Kidney (tissue), 14 donors: Measurements from ENCODE around the gene CPNE7. TPM values are rescaled to one million over a fixed set of nuclear protein-coding genes. Genes with fewer than 3 reads are reported as not detected.

Experiments
- DNase-seq, 5 donors: peaks; one replicate each; pipeline ENCODE4 v3.0.0-alpha.2; 2013 to 2020
- FAIRE-seq: peaks from 2 replicates; lab custom pipeline; 2012; peaks lifted over from hg19 to GRCh38; lab: Jason Lieb, UNC
- H3K27ac ChIP-seq, 2 donors: one replicate each; pipeline ENCODE4 v1.7.0; 2013; ENCODE audit warnings: low read depth in 2 of 2, low read length in 2 of 2, inconsistent platforms in 1 of 2
- H3K27me3 ChIP-seq: one replicate; pipeline ENCODE4 v1.7.1; 2013; ENCODE audit warnings: low read length, inconsistent platforms; ENCODE audit not compliant: control insufficient read depth, insufficient read depth
- H3K36me3 ChIP-seq, 3 donors: one replicate each; pipeline versions ENCODE4 v1.7.0 to v1.7.1; 2013; ENCODE audit warnings: low read length in 3 of 3, control low read depth in 1 of 3, inconsistent platforms in 1 of 3; ENCODE audit not compliant: insufficient read depth in 3 of 3, control insufficient read depth in 2 of 3
- H3K4me1 ChIP-seq, 3 donors: one replicate each; pipeline versions ENCODE4 v1.7.0 to v1.7.1; 2013; ENCODE audit warnings: low read length in 3 of 3, inconsistent platforms in 1 of 3, low read depth in 1 of 3; ENCODE audit not compliant: control insufficient read depth in 2 of 3, insufficient read depth in 2 of 3
- H3K4me3 ChIP-seq, 3 donors: one replicate each; pipeline versions ENCODE4 v1.7.0 to v1.8.1; 2013; ENCODE audit warnings: low read length in 3 of 3, control low read depth in 1 of 3, inconsistent platforms in 1 of 3
- H3K9ac ChIP-seq, 3 donors: one replicate each; pipeline versions ENCODE4 v1.7.0 to v1.7.1; 2013; ENCODE audit warnings: low read length in 3 of 3, control low read depth in 1 of 3, inconsistent platforms in 1 of 3
- H3K9me3 ChIP-seq, 3 donors: one replicate each; pipeline versions ENCODE4 v1.7.0 to v1.7.1; 2013; ENCODE audit warnings: low read length in 3 of 3, control low read depth in 1 of 3, inconsistent platforms in 1 of 3; ENCODE audit not compliant: control insufficient read depth in 2 of 3, insufficient read depth in 1 of 3
- intact Hi-C: fragments of 100-400 bp; cut with DNase I; formaldehyde crosslinking; loops from one replicate; pipeline ENCODE4 v1.11.1; 2022
- polyA plus RNA-seq: library from polyadenylated mRNA; stranded (reverse); fragments of 350-450 nt; fragmentation: Illumina TruSeq; extraction: RNeasy Lipid Tissue Mini Kit (QIAGEN cat#74804); gene quantifications from one replicate; pipeline ENCODE4 v1.2.3, GENCODE V29; 2014; ENCODE audit warnings: low read depth, low replicate concordance; ENCODE audit not compliant: insufficient read depth
- total RNA-seq: library from RNA; stranded (reverse); fragmentation: NEBNext Ultra II Directional; extraction: Animal tissue kit (Norgen Biotek cat#: 25700); gene quantifications from one replicate; pipeline ENCODE4 v1.2.1, GENCODE V29; 2021
- TF ChIP-seq, protein P1 (sequence below): IDR thresholded peaks from 3 replicates; pipeline ENCODE4 v1.5.1; 2012; ENCODE audit warnings: mild to moderate bottlenecking, moderate library complexity, borderline replicate concordance; ENCODE audit not compliant: insufficient read depth; ENCODE audit errors: extremely low read depth
- donor health status: control.
- donor health status: control.
- donor health status: control.
- donor health status: control.
- donor health status: control.
- donor health status: DM: yes; HTN: yes; CAD: no.
- donor health status: Normal renal cell carcinoma (clear cell type).

Gene CPNE7
- total and polyA plus RNA-seq, 2 donors from 2014 or later, result 1.5 to 13.7 TPM

DNA sequence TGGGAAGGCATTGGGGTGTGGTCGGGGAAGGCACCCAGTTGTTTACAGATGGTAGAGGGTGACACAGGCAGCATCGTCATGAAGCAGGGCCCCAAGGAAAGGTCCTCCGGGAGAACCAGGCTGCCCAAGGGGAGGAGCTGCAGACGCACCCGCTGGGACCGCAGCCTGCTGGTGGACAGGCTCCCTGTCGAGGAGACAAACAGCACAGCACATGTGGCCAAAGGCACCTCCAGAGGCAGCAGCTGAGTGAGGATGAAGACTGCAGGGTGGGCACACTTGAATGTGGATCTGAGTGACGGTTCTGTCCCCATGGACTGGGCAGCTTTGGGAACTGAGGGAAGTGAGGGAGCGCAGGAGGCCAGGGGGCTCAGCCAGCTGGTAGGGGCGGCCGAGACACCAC lies 69.6 kb downstream of the CPNE7 start:
- Histone ChIP-seq H3K4me3 (no peak overlapping the region), H3K9ac (no peak overlapping the region), H3K27me3 (no peaks in the 10 kb centered on the region), H3K36me3 (peaks cover 2 to 12% (median 9%) of the 10 kb centered on the region in 3 donors), H3K9me3 (no peaks in the 10 kb centered on the region), H3K27ac (no peak overlapping the region), H3K4me1 (peaks cover 0 to 4% (median 0%) of the 10 kb centered on the region in 3 donors)
- TF ChIP-seq, protein P1, sequence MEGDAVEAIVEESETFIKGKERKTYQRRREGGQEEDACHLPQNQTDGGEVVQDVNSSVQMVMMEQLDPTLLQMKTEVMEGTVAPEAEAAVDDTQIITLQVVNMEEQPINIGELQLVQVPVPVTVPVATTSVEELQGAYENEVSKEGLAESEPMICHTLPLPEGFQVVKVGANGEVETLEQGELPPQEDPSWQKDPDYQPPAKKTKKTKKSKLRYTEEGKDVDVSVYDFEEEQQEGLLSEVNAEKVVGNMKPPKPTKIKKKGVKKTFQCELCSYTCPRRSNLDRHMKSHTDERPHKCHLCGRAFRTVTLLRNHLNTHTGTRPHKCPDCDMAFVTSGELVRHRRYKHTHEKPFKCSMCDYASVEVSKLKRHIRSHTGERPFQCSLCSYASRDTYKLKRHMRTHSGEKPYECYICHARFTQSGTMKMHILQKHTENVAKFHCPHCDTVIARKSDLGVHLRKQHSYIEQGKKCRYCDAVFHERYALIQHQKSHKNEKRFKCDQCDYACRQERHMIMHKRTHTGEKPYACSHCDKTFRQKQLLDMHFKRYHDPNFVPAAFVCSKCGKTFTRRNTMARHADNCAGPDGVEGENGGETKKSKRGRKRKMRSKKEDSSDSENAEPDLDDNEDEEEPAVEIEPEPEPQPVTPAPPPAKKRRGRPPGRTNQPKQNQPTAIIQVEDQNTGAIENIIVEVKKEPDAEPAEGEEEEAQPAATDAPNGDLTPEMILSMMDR, result no peak
- intact Hi-C loops, result loop anchor here (10.0 kb wide), 1 partner anchor 70 kb away; the partner anchor contains the start of gene CPNE7
- FAIRE-seq (no peak), DNase-seq (no peak)

- intact Hi-C loops, result loop anchor here (10.0 kb wide), 1 partner anchor 71 kb away; the partner anchor contains the start of gene CPNE7
- no peaks in the 10 kb centered on the region for H3K27me3 ChIP-seq
- TF ChIP-seq, protein P1, result no peak
- no peaks in the 10 kb centered on the region for H3K9me3 ChIP-seq
- no peak overlapping the region for H3K27ac ChIP-seq
- FAIRE-seq (no peak), DNase-seq (no peak)
- peaks cover 2 to 12% (median 12%) of the 10 kb centered on the region in 3 donors for H3K36me3 ChIP-seq
- H3K9ac ChIP-seq, result no peak overlapping the region
- no peaks in the 10 kb centered on the region for H3K4me1 ChIP-seq
- no peak overlapping the region for H3K4me3 ChIP-seq
Measured at GRCh38 chr16:89646270-89646669, 70.7 kb downstream of the CPNE7 start.

Other genes starting within 250 kb of the CPNE7 start
- gene ANKRD11, start 85.2 kb upstream of the CPNE7 start, total RNA-seq, result 154 TPM
- 36.2 TPM for gene ANKRD11, start 85.2 kb upstream of the CPNE7 start, polyA plus RNA-seq
- gene SPG7, start 67.4 kb upstream of the CPNE7 start, total RNA-seq, result 108 TPM
- 71.0 TPM for gene SPG7, start 67.4 kb upstream of the CPNE7 start, polyA plus RNA-seq
- gene RPL13, start 15.1 kb upstream of the CPNE7 start, total RNA-seq, result 1,694 TPM
- 3,146 TPM for gene RPL13, start 15.1 kb upstream of the CPNE7 start, polyA plus RNA-seq
- gene DPEP1, start 37.9 kb downstream of the CPNE7 start, total RNA-seq, result 24.2 TPM
- gene DPEP1, start 37.9 kb downstream of the CPNE7 start, polyA plus RNA-seq, result 433 TPM
- 96.1 TPM for gene CHMP1A, start 82.0 kb downstream of the CPNE7 start, total RNA-seq
- gene CHMP1A, start 82.0 kb downstream of the CPNE7 start, polyA plus RNA-seq, result 71.3 TPM
- 16.3 TPM for gene SPATA33, start 82.1 kb downstream of the CPNE7 start, total RNA-seq
- 13.4 TPM for gene SPATA33, start 82.1 kb downstream of the CPNE7 start, polyA plus RNA-seq
- 118 TPM for gene CDK10, start 110.9 kb downstream of the CPNE7 start, total RNA-seq
- gene CDK10, start 110.9 kb downstream of the CPNE7 start, polyA plus RNA-seq, result 82.6 TPM
- 15.1 TPM for gene SPATA2L, start 125.9 kb downstream of the CPNE7 start, total RNA-seq
- gene SPATA2L, start 125.9 kb downstream of the CPNE7 start, polyA plus RNA-seq, result 12.6 TPM
- gene VPS9D1, start 145.1 kb downstream of the CPNE7 start, total RNA-seq, result 24.4 TPM
- 18.3 TPM for gene VPS9D1, start 145.1 kb downstream of the CPNE7 start, polyA plus RNA-seq
- gene ZNF276, start 145.8 kb downstream of the CPNE7 start, total RNA-seq, result 35.4 TPM
- gene ZNF276, start 145.8 kb downstream of the CPNE7 start, polyA plus RNA-seq, result 16.4 TPM
- gene FANCA, start 240.9 kb downstream of the CPNE7 start, total RNA-seq, result 8.9 TPM
- 2.2 TPM for gene FANCA, start 240.9 kb downstream of the CPNE7 start, polyA plus RNA-seq